GM18519 (cell line): Measurements from ENCODE around the gene PLCH2.
"Not testable (repeated sequence)": the region's sequence is repeated elsewhere in the genome, so short reads cannot be mapped to it uniquely, and the experiment has no call there.

Experiments used
- ATAC-seq: cut with Tn5 transposase; IDR thresholded peaks from one replicate; pipeline ENCODE4 v1.9.1; 2021; ENCODE audit warnings: mild to moderate bottlenecking, moderate library complexity; ENCODE audit not compliant: unreplicated experiment, low FRiP score

PLCH2 gene

GRCh38 chr1:2538872-2539271 is 62.8 kb downstream of the PLCH2 start:
- no peak for ATAC-seq

GRCh38 chr1:2539312-2539907 is 63.3 kb downstream of the PLCH2 start:
- ATAC-seq, result no peak

GRCh38 chr1:2540816-2541492 is 64.9 kb downstream of the PLCH2 start:
- ATAC-seq, result no peak

- no peak for ATAC-seq
Observed at GRCh38 chr1:2541619-2542245, 65.6 kb downstream of the PLCH2 start.

GRCh38 chr1:2542246-2542915 is 66.3 kb downstream of the PLCH2 start:
- no peak for ATAC-seq

- ATAC-seq, result no peak
Observed at GRCh38 chr1:2543543-2544092, 67.5 kb downstream of the PLCH2 start.

- no peak for ATAC-seq
Observed at GRCh38 chr1:2544093-2544874, 68.2 kb downstream of the PLCH2 start.

GRCh38 chr1:2544875-2545640 is 69.0 kb downstream of the PLCH2 start:
- no peak for ATAC-seq

- peak; percentile 26 for ATAC-seq
Observed at GRCh38 chr1:2545754-2546514, 69.8 kb downstream of the PLCH2 start.

- ATAC-seq, result peak; percentile 13
Observed at GRCh38 chr1:2546515-2547209, 70.6 kb downstream of the PLCH2 start.

GRCh38 chr1:2547210-2548067 is 71.3 kb downstream of the PLCH2 start:
- ATAC-seq, result no peak

- ATAC-seq, result no peak
Observed at GRCh38 chr1:2548068-2548589, 72.0 kb downstream of the PLCH2 start.

GRCh38 chr1:2549367-2550029 is 73.4 kb downstream of the PLCH2 start:
- ATAC-seq, result not testable (repeated sequence)

- ATAC-seq, result not testable (repeated sequence)
Observed at GRCh38 chr1:2550309-2550861, 74.3 kb downstream of the PLCH2 start.

- ATAC-seq, result not testable (repeated sequence)
Observed at GRCh38 chr1:2551544-2551943, 75.5 kb downstream of the PLCH2 start.

- ATAC-seq, result no peak
Observed at GRCh38 chr1:2552189-2552588, 76.1 kb downstream of the PLCH2 start.
